B cell (primary cell): ENCODE measurements around the gene TTPAL. TPM values are rescaled to one million over a fixed set of nuclear protein-coding genes. Genes with fewer than 3 reads are reported as not detected.

Experiments
- ATAC-seq: fragments of 200-7000 bp; cut with Tn5 transposase; one replicate; pipeline ENCODE4 v1.10.0; 2021; ENCODE audit warnings: low read depth, mild to moderate bottlenecking, moderate number of reproducible peaks, moderate library complexity
- CTCF ChIA-PET: fragments of 350-600 bp; sonication (Branson Sonifier 250); formaldehyde crosslinking; loops from one replicate; lab custom pipeline; 2021; ENCODE audit warnings: antibody characterized with exemption, inconsistent platforms; lab: Charles Lee
- POLR2A ChIA-PET: fragments of 350-600 bp; sonication (Branson Sonifier 250); formaldehyde crosslinking; loops from one replicate; lab custom pipeline; 2021; ENCODE audit warnings: antibody characterized with exemption; lab: Charles Lee
- DNase-seq: peaks from one replicate; pipeline ENCODE4 v3.0.0; 2013
- H2AFZ ChIP-seq: 2 replicates; pipeline ENCODE4 v1.6.1; 2012; ENCODE audit warnings: mild to moderate bottlenecking, low read depth, low read length; ENCODE audit not compliant: insufficient read depth, poor library complexity, severe bottlenecking
- H3K27ac ChIP-seq, 2 donors: 1 replicate in 1 of 2; 2 replicates in 1 of 2; pipeline ENCODE4 v1.5.1; 2012 to 2013; ENCODE audit warnings: low read length in 2 of 2, mild to moderate bottlenecking in 2 of 2, moderate library complexity in 1 of 2
- H3K27me3 ChIP-seq, 4 experiments: fragments of 200-600 bp in 1 of 4; sonication (generic) in 1 of 4; replicated peaks in 1 of 4; 1 replicate in 2 of 4; 2 replicates in 2 of 4; pipeline versions ENCODE4 v1.6.1 to v1.7.0; 2013 to 2016; ENCODE audit warnings: low read length in 3 of 4, mild to moderate bottlenecking in 2 of 4, mixed read lengths in 1 of 4, moderate library complexity in 1 of 4; ENCODE audit not compliant: insufficient read depth in 4 of 4, control insufficient read depth in 3 of 4; ENCODE audit errors: control extremely low read depth in 1 of 4
- H3K36me3 ChIP-seq, 2 experiments: replicated peaks in 1 of 2; 1 replicate in 1 of 2; 2 replicates in 1 of 2; pipeline versions ENCODE4 v1.6.1 to v1.7.1; 2013; ENCODE audit warnings: low read length in 1 of 2; ENCODE audit not compliant: insufficient read depth in 2 of 2, control insufficient read depth in 1 of 2; ENCODE audit errors: control extremely low read depth in 1 of 2, extremely low read depth in 1 of 2
- H3K4me1 ChIP-seq, 2 donors: fragments of 200-600 bp in 1 of 2; sonication (generic) in 1 of 2; 1 replicate in 1 of 2; 2 replicates in 1 of 2; pipeline versions ENCODE4 v1.5.1 to v1.6.1; 2013 to 2017; ENCODE audit warnings: low read length in 2 of 2; ENCODE audit not compliant: control insufficient read depth in 2 of 2, insufficient read depth in 2 of 2
- H3K4me2 ChIP-seq: replicated peaks from 2 replicates; pipeline ENCODE3; 2012; ENCODE audit warnings: mild to moderate bottlenecking, low read depth, low read length; ENCODE audit not compliant: poor library complexity, severe bottlenecking
- H3K4me3 ChIP-seq, 5 experiments: fragments of 200-600 bp in 1 of 5; sonication (generic) in 1 of 5; 1 replicate in 3 of 5; 2 replicates in 2 of 5; pipeline versions ENCODE4 v1.5.1 to v1.7.0; 2011 to 2016; ENCODE audit warnings: low read length in 4 of 5, mild to moderate bottlenecking in 4 of 5, low read depth in 2 of 5, control low read depth in 1 of 5, moderate library complexity in 1 of 5; ENCODE audit not compliant: insufficient read depth in 1 of 5; ENCODE audit errors: control extremely low read depth in 1 of 5, extremely low read depth in 1 of 5
- H3K79me2 ChIP-seq: fragments of 200-600 bp; sonication (generic); one replicate; pipeline ENCODE4 v1.6.0; 2016; ENCODE audit warnings: low read length; ENCODE audit not compliant: control insufficient read depth, insufficient read depth
- H3K9ac ChIP-seq: fragments of 200-600 bp; sonication (generic); 2 replicates; pipeline ENCODE4 v1.6.1; 2017; ENCODE audit warnings: mild to moderate bottlenecking, low read length, moderate library complexity
- H3K9me3 ChIP-seq, 3 donors: one replicate each; pipeline versions ENCODE4 v1.6.1 to v1.7.1; 2013; ENCODE audit warnings: low read length in 2 of 3; ENCODE audit not compliant: control insufficient read depth in 2 of 3, insufficient read depth in 1 of 3; ENCODE audit errors: control extremely low read depth in 1 of 3
- H4K20me1 ChIP-seq: 2 replicates; pipeline ENCODE4 v1.6.0; 2012; ENCODE audit warnings: mild to moderate bottlenecking, low read length; ENCODE audit not compliant: insufficient read depth, control insufficient read depth, poor library complexity, severe bottlenecking
- H3K27ac Mint-ChIP-seq: one replicate; pipeline ENCODE4 v1.8.0; 2021; ENCODE audit warnings: mixed read lengths
- H3K27me3 Mint-ChIP-seq: one replicate; pipeline ENCODE4 v1.8.0; 2021; ENCODE audit warnings: mixed read lengths
- H3K4me1 Mint-ChIP-seq: one replicate; pipeline ENCODE4 v1.8.0; 2021; ENCODE audit warnings: mixed read lengths
- H3K4me3 Mint-ChIP-seq: one replicate; pipeline ENCODE4 v1.8.0; 2021; ENCODE audit warnings: mixed read lengths
- H3K9me3 Mint-ChIP-seq: one replicate; pipeline ENCODE4 v1.8.0; 2022; ENCODE audit warnings: mixed read lengths; ENCODE audit not compliant: insufficient read depth
- EZH2 ChIP-seq: IDR thresholded peaks from 2 replicates; pipeline ENCODE4 v1.6.1; 2012; ENCODE audit warnings: borderline replicate concordance, low read depth, mild to moderate bottlenecking, moderate library complexity, low read length; ENCODE audit not compliant: insufficient read depth, poor library complexity, severe bottlenecking
- WGBS: methylation state at CpG from one replicate; pipeline ENCODE4 v1.1.5; 2013; ENCODE audit warnings: missing lambda C conversion rate; ENCODE audit not compliant: insufficient coverage; 5-methylcytosine and 5-hydroxymethylcytosine counted together
- intact Hi-C: fragments of 100-400 bp; cut with micrococcal nuclease; formaldehyde crosslinking; loops from one replicate; pipeline ENCODE4 v1.10.0; 2022
- polyA plus RNA-seq: library from polyadenylated mRNA; depleted of rRNA; stranded (reverse); fragments of >200 nt; gene quantifications from 2 replicates; pipeline ENCODE4 v1.2.3, GENCODE V29; 2012
- total RNA-seq, 2 donors: library from RNA; stranded (reverse); fragments of 120-200 nt in 1 of 2; gene quantifications; 1 replicate in 1 of 2; 2 replicates in 1 of 2; pipeline versions ENCODE4 v1.2.3 to v1.2.4, GENCODE V29; 2013 to 2022
- TF ChIP-seq, protein P1 (sequence below): fragments of 200-600 bp; IDR thresholded peaks from one replicate; pipeline ENCODE4 v1.8.0; 2022; ENCODE audit warnings: antibody characterized with exemption, mild to moderate bottlenecking

The TTPAL gene
- total and polyA plus RNA-seq, 2 donors (not counting 1 experiment from before 2014, with no cell fraction given) = 4.0 to 26.8 TPM

GRCh38 chr20:44513871-44514270 is 38.2 kb downstream of the TTPAL start:
- no peak for TF ChIP-seq EZH2
- TF ChIP-seq, protein P1, sequence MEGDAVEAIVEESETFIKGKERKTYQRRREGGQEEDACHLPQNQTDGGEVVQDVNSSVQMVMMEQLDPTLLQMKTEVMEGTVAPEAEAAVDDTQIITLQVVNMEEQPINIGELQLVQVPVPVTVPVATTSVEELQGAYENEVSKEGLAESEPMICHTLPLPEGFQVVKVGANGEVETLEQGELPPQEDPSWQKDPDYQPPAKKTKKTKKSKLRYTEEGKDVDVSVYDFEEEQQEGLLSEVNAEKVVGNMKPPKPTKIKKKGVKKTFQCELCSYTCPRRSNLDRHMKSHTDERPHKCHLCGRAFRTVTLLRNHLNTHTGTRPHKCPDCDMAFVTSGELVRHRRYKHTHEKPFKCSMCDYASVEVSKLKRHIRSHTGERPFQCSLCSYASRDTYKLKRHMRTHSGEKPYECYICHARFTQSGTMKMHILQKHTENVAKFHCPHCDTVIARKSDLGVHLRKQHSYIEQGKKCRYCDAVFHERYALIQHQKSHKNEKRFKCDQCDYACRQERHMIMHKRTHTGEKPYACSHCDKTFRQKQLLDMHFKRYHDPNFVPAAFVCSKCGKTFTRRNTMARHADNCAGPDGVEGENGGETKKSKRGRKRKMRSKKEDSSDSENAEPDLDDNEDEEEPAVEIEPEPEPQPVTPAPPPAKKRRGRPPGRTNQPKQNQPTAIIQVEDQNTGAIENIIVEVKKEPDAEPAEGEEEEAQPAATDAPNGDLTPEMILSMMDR = no peak
- Histone ChIP-seq H3K36me3 (peaks cover 0 to 51% of the 10 kb centered on the region in 2 experiments), H4K20me1 (peaks cover 69% of the 10 kb centered on the region), H3K4me2 (no peak overlapping the region), H3K27ac (no peak overlapping the region), H2AFZ (no peak overlapping the region), H3K79me2 (peaks cover 74% of the 10 kb centered on the region), H3K4me3 (no peak overlapping the region), H3K4me1 (no peaks in the 10 kb centered on the region), H3K9ac (no peak overlapping the region), H3K9me3 (no peaks in the 10 kb centered on the region), H3K27me3 (no peaks in the 10 kb centered on the region)
- no peaks in the 10 kb centered on the region for H3K9me3 Mint-ChIP-seq
- intact Hi-C loops = no loop called here
- no peak overlapping the region for H3K4me3 Mint-ChIP-seq
- ATAC-seq = no peak
- H3K4me1 Mint-ChIP-seq = peaks cover 24% of the 10 kb centered on the region
- no peak for DNase-seq
- ChIA-PET CTCF (interaction anchor here (1.0 kb wide), 1 partner anchor 9 kb away, joined by 3 read pairs; no protein-coding TSS in a partner anchor), POLR2A (no interaction called here)
- no peaks in the 10 kb centered on the region for H3K27me3 Mint-ChIP-seq
- H3K27ac Mint-ChIP-seq = no peak overlapping the region
- 100% methylated on average over 4 of the region's 10 CpGs for WGBS

DNA sequence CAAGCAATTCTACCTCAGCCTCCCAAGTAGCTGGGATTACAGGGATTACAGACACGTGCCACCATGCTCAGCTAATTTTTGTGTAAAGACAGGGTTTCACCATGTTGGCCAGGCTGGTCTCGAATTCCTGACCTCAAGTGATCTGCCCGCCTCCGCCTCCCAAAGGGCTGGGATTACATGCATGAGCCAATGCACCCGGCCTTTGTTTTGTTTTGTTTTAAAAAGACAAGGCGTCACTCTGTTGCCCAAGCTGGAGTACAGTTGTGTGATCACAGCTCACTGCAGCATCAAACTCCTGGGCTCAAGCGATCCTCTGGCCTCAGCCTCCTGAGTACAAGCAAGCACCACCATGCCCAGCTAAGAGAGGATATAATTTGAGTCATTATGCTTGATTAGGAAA is 40.8 kb downstream of the TTPAL start:
- Histone ChIP-seq H3K27ac (no peak overlapping the region), H3K36me3 (peaks cover 0 to 28% of the 10 kb centered on the region in 2 experiments), H3K4me1 (peaks cover 18 to 20% of the 10 kb centered on the region in 2 donors), H3K4me3 (no peak overlapping the region), H3K9me3 (no peaks in the 10 kb centered on the region), H3K9ac (no peak overlapping the region), H2AFZ (no peak overlapping the region), H3K4me2 (no peak overlapping the region), H3K79me2 (peaks cover 96% of the 10 kb centered on the region), H3K27me3 (no peaks in the 10 kb centered on the region), H4K20me1 (peaks cover 59% of the 10 kb centered on the region)
- DNase-seq (no peak), ATAC-seq (no peak)
- ChIA-PET CTCF (no interaction called here), POLR2A (interaction anchor here (0.6 kb wide), 1 partner anchor 130 kb away, joined by 10 read pairs; no protein-coding TSS in a partner anchor)
- H3K4me3 Mint-ChIP-seq = no peak overlapping the region
- H3K27me3 Mint-ChIP-seq = no peaks in the 10 kb centered on the region
- TF ChIP-seq, protein P1 = no peak
- TF ChIP-seq EZH2 = no peak
- intact Hi-C loops = no loop called here
- H3K4me1 Mint-ChIP-seq = peaks cover 46% of the 10 kb centered on the region
- H3K9me3 Mint-ChIP-seq = no peaks in the 10 kb centered on the region
- H3K27ac Mint-ChIP-seq = no peak overlapping the region
- 95% methylated on average over 6 of the region's 7 CpGs for WGBS
